ENCODE measurements around the gene CDH4.

CDH4 gene

DNA sequence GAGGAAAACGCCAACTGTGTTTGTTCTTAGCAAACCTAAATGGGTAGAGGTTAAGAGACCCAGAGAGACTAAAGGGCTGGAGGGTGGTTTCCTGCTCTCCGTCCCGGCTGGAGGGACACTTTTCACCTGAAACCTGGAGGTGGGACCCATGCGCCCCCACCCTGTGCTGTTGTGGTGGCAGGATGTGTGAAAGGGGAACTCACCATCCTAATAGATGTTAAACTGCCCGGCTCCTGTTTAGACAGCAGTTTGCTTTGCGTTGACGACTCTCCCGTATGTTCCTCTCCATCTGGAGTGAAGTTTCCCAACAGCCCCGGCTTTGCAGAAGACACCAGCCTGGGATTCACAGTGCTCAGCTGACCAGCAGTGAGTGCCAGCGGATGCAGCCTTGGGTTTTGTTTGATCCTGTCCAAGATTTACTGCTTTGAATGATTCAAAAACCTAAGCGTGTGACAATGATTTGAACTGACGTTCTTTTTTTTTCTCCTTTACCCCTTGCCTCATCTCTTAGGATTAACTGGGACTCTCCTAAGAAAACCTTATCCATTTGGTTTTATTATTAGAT lies 66.0 kb downstream of the CDH4 start (continued):
- TF ChIP-seq, protein P1, sequence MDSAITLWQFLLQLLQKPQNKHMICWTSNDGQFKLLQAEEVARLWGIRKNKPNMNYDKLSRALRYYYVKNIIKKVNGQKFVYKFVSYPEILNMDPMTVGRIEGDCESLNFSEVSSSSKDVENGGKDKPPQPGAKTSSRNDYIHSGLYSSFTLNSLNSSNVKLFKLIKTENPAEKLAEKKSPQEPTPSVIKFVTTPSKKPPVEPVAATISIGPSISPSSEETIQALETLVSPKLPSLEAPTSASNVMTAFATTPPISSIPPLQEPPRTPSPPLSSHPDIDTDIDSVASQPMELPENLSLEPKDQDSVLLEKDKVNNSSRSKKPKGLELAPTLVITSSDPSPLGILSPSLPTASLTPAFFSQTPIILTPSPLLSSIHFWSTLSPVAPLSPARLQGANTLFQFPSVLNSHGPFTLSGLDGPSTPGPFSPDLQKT (IDR thresholded peaks at IDR 0.05; ENCODE audit: borderline replicate concordance, low read depth, low read length), result no peak
- TF ChIP-seq ZNF274 (IDR thresholded peaks at IDR 0.05; ENCODE audit: low read length) (no peak), ZNF274 (tag by site-specific recombination; IDR thresholded peaks at IDR 0.05; ENCODE audit: borderline replicate concordance) (no peak), ZNF48 (tag by site-specific recombination; IDR thresholded peaks at IDR 0.05) (no peak), ZNF621 (tag by site-specific recombination; IDR thresholded peaks at IDR 0.05) (no peak), ZNF571 (tag by site-specific recombination; IDR thresholded peaks at IDR 0.05) (no peak), ZNF175 (tag by site-specific recombination; IDR thresholded peaks at IDR 0.05) (no peak)
- TF ChIP-seq, protein P2, sequence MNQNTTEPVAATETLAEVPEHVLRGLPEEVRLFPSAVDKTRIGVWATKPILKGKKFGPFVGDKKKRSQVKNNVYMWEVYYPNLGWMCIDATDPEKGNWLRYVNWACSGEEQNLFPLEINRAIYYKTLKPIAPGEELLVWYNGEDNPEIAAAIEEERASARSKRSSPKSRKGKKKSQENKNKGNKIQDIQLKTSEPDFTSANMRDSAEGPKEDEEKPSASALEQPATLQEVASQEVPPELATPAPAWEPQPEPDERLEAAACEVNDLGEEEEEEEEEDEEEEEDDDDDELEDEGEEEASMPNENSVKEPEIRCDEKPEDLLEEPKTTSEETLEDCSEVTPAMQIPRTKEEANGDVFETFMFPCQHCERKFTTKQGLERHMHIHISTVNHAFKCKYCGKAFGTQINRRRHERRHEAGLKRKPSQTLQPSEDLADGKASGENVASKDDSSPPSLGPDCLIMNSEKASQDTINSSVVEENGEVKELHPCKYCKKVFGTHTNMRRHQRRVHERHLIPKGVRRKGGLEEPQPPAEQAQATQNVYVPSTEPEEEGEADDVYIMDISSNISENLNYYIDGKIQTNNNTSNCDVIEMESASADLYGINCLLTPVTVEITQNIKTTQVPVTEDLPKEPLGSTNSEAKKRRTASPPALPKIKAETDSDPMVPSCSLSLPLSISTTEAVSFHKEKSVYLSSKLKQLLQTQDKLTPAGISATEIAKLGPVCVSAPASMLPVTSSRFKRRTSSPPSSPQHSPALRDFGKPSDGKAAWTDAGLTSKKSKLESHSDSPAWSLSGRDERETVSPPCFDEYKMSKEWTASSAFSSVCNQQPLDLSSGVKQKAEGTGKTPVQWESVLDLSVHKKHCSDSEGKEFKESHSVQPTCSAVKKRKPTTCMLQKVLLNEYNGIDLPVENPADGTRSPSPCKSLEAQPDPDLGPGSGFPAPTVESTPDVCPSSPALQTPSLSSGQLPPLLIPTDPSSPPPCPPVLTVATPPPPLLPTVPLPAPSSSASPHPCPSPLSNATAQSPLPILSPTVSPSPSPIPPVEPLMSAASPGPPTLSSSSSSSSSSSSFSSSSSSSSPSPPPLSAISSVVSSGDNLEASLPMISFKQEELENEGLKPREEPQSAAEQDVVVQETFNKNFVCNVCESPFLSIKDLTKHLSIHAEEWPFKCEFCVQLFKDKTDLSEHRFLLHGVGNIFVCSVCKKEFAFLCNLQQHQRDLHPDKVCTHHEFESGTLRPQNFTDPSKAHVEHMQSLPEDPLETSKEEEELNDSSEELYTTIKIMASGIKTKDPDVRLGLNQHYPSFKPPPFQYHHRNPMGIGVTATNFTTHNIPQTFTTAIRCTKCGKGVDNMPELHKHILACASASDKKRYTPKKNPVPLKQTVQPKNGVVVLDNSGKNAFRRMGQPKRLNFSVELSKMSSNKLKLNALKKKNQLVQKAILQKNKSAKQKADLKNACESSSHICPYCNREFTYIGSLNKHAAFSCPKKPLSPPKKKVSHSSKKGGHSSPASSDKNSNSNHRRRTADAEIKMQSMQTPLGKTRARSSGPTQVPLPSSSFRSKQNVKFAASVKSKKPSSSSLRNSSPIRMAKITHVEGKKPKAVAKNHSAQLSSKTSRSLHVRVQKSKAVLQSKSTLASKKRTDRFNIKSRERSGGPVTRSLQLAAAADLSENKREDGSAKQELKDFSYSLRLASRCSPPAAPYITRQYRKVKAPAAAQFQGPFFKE (tag by site-specific recombination; IDR thresholded peaks at IDR 0.05; ENCODE audit: borderline replicate concordance), result no peak

DNA sequence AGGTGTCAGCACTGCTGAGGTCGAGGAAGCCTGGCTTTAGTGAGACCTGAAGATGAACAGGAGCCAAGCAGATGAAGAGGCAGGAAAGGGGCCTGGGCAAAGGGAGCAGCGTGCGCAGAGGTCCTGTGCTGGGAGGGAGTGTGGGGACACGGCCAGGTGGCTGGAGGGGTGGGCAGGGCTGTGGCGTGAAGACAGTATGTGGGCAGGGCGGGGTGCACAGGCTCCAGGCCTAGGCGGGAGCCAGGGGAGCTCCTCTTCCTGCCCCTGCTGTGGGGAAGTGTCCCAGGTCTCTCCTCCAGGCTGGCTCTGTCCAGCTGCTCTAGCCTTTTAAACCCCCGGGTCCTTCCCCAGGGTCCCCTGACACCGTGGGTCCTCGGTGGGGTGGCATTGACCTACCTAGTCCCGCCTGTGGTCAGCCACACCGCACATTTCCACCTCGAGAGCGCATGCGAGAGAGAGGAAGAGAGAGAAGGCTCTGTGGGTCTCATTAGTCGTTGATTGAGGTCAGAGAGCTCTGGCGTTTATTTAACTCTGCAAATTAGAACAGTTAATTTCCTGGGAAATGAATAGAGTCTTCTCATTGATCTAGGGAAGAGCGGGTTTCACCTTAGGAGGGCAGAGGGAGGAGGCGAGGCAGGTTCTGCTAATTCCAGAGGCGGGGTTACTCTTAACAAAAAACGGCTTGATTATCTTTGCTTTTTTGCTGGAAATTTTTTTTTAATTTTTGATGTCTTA lies 68.8 kb downstream of the CDH4 start:
- Histone ChIP-seq H3K4me3 (ENCODE audit: low read depth, low read length) (no peak overlapping the region), H3K9me3 (ENCODE audit: control insufficient read depth, insufficient read depth, low read depth, low read length) (no peaks in the 10 kb centered on the region), H3K4me1 (ENCODE audit: control insufficient read depth, insufficient read depth, low read length) (no peaks in the 10 kb centered on the region), H3K36me3 (ENCODE audit: control insufficient read depth in 2 of 2, insufficient read depth in 1 of 2, low read length in 2 of 2) (no peaks in the 10 kb centered on the region), H3K27ac (ENCODE audit: extremely low read depth, low read depth, low read length) (no peak overlapping the region)
- CTCF ChIA-PET, result no interaction called here
- no peak for TF ChIP-seq ZNF23 (tag by site-specific recombination; IDR thresholded peaks at IDR 0.05; ENCODE audit: borderline replicate concordance)
- TF ChIP-seq ZNF776 (tag by site-specific recombination; IDR thresholded peaks at IDR 0.05; ENCODE audit: borderline replicate concordance), result no peak
- TF ChIP-seq, protein P3, sequence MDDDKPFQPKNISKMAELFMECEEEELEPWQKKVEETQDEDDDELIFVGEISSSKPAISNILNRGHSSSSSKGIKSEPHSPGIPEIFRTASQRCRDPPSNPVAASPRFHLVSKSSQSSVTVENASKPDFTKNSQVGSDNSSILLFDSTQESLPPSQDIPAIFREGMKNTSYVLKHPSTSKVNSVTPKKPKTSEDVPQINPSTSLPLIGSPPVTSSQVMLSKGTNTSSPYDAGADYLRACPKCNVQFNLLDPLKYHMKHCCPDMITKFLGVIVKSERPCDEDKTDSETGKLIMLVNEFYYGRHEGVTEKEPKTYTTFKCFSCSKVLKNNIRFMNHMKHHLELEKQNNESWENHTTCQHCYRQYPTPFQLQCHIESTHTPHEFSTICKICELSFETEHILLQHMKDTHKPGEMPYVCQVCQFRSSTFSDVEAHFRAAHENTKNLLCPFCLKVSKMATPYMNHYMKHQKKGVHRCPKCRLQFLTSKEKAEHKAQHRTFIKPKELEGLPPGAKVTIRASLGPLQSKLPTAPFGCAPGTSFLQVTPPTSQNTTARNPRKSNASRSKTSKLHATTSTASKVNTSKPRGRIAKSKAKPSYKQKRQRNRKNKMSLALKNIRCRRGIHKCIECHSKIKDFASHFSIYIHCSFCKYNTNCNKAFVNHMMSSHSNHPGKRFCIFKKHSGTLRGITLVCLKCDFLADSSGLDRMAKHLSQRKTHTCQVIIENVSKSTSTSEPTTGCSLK (tag by site-specific recombination; IDR thresholded peaks at IDR 0.05), result no peak
- POLR2A ChIA-PET, result no interaction called here

DNA sequence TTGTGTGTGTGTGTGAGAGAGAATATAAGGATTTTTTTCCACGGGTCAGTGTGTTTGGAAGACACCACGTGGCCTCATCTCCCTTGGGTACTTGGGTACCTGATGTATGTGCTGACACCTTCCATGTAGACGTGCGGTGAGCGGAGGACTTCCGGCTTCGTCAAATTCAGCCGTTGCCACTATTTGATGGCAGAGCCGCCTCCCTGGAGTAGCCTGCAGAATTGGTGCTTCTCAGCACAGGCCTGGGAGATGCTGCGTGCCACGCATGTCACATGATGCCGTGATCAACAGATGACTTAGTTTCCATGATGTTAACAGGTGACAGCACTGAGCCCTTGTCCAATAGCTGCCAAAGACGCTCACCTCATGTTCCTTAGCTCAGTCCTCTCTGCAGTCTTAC lies 69.4 kb downstream of the CDH4 start:
- Histone ChIP-seq H3K4me3 (ENCODE audit: low read depth, low read length) (no peak overlapping the region), H3K27ac (ENCODE audit: extremely low read depth, low read depth, low read length) (no peak overlapping the region), H3K4me1 (ENCODE audit: control insufficient read depth, insufficient read depth, low read length) (no peaks in the 10 kb centered on the region), H3K9me3 (ENCODE audit: control insufficient read depth, insufficient read depth, low read depth, low read length) (no peaks in the 10 kb centered on the region), H3K36me3 (ENCODE audit: control insufficient read depth in 2 of 2, insufficient read depth in 1 of 2, low read length in 2 of 2) (no peaks in the 10 kb centered on the region)
- POLR2A ChIA-PET, result no interaction called here
- CTCF ChIA-PET, result no interaction called here
- TF ChIP-seq ZNF169 (tag by site-specific recombination; IDR thresholded peaks at IDR 0.05) (no peak), OSR2 (tag by site-specific recombination; IDR thresholded peaks at IDR 0.05) (no peak), MZF1 (tag by site-specific recombination; IDR thresholded peaks at IDR 0.05; ENCODE audit: borderline replicate concordance) (no peak), ZNF311 (tag by site-specific recombination; IDR thresholded peaks at IDR 0.05; ENCODE audit: borderline replicate concordance) (no peak), ZNF211 (tag by site-specific recombination; IDR thresholded peaks at IDR 0.05; ENCODE audit: low read depth) (no peak), ZEB2 (tag by site-specific recombination; IDR thresholded peaks at IDR 0.05) (no peak)
- TF ChIP-seq, protein P4, sequence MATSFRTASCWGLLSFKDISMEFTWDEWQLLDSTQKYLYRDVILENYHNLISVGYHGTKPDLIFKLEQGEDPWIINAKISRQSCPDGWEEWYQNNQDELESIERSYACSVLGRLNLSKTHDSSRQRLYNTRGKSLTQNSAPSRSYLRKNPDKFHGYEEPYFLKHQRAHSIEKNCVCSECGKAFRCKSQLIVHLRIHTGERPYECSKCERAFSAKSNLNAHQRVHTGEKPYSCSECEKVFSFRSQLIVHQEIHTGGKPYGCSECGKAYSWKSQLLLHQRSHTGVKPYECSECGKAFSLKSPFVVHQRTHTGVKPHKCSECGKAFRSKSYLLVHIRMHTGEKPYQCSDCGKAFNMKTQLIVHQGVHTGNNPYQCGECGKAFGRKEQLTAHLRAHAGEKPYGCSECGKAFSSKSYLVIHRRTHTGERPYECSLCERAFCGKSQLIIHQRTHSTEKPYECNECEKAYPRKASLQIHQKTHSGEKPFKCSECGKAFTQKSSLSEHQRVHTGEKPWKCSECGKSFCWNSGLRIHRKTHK (tag by site-specific recombination; IDR thresholded peaks at IDR 0.05), result no peak
